Measurements from ENCODE around the gene CLDN15. TPM values are rescaled to one million over a fixed set of nuclear protein-coding genes. Genes with fewer than 3 reads are reported as not detected.

Gene CLDN15
- total RNA-seq, 1 donor from 2014 or later = 8.6 TPM

DNA sequence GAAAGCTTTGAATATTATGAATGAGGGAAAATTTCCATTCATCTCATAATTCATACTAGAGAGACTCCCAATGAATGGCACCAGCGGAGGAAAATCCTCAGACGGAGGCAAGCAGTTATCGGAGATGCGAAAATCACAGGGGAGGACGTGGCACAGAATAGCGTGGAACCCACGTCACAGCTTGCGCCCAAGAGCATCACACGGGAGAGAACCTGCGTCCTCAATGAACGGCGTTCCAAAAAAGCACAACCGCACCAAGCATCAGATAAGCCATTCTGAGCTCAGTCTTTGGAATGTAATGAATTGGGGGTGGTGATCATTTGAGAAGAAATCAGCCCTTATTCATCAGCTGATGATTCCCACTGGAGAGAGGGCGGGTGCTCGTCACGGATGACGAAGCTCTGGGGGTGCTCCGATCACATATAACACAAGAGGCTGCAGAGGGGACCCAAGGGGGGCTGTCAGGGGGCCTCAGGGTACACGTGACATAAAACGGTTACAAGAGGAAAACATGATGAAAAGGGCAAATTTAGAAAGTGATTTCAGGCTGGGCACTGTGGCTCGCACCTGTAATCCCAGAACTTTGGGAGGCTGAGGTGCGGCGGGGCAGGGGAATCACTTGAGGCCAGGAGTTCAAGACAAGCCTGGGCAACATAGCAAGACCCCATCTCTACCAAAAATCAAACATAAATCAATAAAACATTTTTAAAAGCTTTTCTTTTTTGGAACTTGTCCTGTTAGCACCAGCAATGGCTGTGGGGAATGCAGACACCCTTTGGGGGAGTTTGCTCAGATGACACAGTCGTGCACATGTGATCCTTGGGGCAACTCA lies 41.1 kb upstream of the CLDN15 start:
- intact Hi-C loops (cut with DNase I) = no loop called here
- Histone ChIP-seq H3K9me3 (no peaks in the 10 kb centered on the region), H3K27ac (no peak overlapping the region), H3K4me3 (no peak overlapping the region), H3K27me3 (no peaks in the 10 kb centered on the region), H3K4me1 (no peaks in the 10 kb centered on the region), H3K36me3 (no peaks in the 10 kb centered on the region)
- no peak for DNase-seq (ENCODE audit: extremely low spot score in 2 of 2)
- TF ChIP-seq POLR2AphosphoS5 (IDR thresholded peaks at IDR 0.05; ENCODE audit: insufficient read depth in 1 of 2, low read depth in 1 of 2) = no peak
- TF ChIP-seq POLR2A (IDR thresholded peaks at IDR 0.05) = no peak
- TF ChIP-seq, protein P1, sequence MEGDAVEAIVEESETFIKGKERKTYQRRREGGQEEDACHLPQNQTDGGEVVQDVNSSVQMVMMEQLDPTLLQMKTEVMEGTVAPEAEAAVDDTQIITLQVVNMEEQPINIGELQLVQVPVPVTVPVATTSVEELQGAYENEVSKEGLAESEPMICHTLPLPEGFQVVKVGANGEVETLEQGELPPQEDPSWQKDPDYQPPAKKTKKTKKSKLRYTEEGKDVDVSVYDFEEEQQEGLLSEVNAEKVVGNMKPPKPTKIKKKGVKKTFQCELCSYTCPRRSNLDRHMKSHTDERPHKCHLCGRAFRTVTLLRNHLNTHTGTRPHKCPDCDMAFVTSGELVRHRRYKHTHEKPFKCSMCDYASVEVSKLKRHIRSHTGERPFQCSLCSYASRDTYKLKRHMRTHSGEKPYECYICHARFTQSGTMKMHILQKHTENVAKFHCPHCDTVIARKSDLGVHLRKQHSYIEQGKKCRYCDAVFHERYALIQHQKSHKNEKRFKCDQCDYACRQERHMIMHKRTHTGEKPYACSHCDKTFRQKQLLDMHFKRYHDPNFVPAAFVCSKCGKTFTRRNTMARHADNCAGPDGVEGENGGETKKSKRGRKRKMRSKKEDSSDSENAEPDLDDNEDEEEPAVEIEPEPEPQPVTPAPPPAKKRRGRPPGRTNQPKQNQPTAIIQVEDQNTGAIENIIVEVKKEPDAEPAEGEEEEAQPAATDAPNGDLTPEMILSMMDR (IDR thresholded peaks at IDR 0.05) = no peak

DNA sequence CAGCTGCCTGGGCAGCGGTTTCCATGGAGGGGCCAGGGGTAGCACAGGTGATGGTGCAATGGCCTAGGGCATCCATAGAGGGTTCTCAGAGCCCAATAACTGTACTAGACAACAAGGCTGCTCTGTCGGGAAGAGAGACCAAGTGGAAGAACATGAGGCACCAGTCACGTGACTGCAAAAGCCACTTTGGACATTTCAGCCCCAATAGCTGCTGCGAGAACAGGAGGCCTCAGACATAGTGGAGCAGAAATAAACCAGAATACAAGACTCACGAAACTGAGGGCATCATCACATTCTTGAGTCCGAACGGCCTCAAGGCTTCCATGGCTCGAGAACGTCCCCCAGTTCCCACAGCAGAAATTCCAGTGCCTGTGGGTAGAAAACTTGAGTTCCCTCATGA lies 39.6 kb upstream of the CLDN15 start:
- Histone ChIP-seq H3K9me3 (no peaks in the 10 kb centered on the region), H3K4me3 (no peak overlapping the region), H3K27ac (no peak overlapping the region), H3K4me1 (no peaks in the 10 kb centered on the region), H3K36me3 (no peaks in the 10 kb centered on the region), H3K27me3 (no peaks in the 10 kb centered on the region)
- TF ChIP-seq POLR2A (IDR thresholded peaks at IDR 0.05) (no peak), POLR2AphosphoS5 (IDR thresholded peaks at IDR 0.05; ENCODE audit: insufficient read depth in 1 of 2, low read depth in 1 of 2) (no peak)
- TF ChIP-seq, protein P1 (IDR thresholded peaks at IDR 0.05) = no peak
- intact Hi-C loops (cut with DNase I) = no loop called here
- DNase-seq (ENCODE audit: extremely low spot score in 2 of 2) = no peak

DNA sequence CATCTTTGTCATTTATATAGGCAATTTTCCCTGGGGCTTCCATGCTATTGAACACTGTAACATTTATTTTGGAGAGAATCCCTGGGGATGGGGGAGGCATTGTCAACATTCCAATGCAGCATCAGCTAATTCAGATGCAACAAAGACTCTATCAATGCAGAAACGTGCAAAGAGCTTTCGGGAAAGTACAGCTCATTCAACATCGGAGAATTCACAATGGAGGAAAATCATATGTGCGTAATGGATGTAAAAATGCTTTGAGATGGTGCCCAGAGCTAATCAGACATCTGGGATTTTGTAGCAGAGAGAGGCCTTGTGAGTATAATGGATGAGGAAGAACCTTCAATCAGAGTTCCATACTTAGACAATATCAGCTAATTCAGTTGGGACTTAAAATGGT lies 35.6 kb upstream of the CLDN15 start:
- Histone ChIP-seq H3K9me3 (no peaks in the 10 kb centered on the region), H3K36me3 (no peaks in the 10 kb centered on the region), H3K4me3 (no peak overlapping the region), H3K4me1 (no peaks in the 10 kb centered on the region), H3K27me3 (no peaks in the 10 kb centered on the region), H3K27ac (no peak overlapping the region)
- intact Hi-C loops (cut with DNase I) = no loop called here
- DNase-seq (ENCODE audit: extremely low spot score in 2 of 2) = no peak
- TF ChIP-seq POLR2AphosphoS5 (IDR thresholded peaks at IDR 0.05; ENCODE audit: insufficient read depth in 1 of 2, low read depth in 1 of 2) (no peak), POLR2A (IDR thresholded peaks at IDR 0.05) (no peak)

DNA sequence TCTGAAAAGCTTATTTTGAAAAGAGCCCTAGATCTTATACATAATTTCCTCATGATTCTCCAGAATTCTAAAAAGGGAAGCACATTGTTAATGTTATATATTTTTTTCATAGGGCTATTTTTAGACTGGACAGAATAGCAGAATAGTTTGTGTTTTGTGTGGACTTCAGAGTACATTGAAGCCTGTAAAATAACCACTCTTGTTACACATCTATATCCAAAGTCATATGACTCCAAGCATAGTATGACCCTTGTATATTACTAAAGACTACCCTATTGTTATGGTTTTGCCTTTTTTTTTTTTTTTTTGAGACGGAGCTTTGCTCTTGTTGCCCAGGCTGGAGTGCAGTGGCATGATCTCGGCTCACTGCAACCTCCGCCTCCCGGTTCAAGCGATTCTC lies 33.4 kb upstream of the CLDN15 start:
- intact Hi-C loops (cut with DNase I) = no loop called here
- H3K4me1 ChIP-seq = no peaks in the 10 kb centered on the region
- no peak for DNase-seq (ENCODE audit: extremely low spot score in 2 of 2)
- H3K4me3 ChIP-seq = no peak overlapping the region
- H3K36me3 ChIP-seq = no peaks in the 10 kb centered on the region
- TF ChIP-seq POLR2AphosphoS5 (IDR thresholded peaks at IDR 0.05; ENCODE audit: insufficient read depth in 1 of 2, low read depth in 1 of 2) = no peak
- H3K9me3 ChIP-seq = no peaks in the 10 kb centered on the region
- H3K27me3 ChIP-seq = no peaks in the 10 kb centered on the region
- no peak overlapping the region for H3K27ac ChIP-seq

DNA sequence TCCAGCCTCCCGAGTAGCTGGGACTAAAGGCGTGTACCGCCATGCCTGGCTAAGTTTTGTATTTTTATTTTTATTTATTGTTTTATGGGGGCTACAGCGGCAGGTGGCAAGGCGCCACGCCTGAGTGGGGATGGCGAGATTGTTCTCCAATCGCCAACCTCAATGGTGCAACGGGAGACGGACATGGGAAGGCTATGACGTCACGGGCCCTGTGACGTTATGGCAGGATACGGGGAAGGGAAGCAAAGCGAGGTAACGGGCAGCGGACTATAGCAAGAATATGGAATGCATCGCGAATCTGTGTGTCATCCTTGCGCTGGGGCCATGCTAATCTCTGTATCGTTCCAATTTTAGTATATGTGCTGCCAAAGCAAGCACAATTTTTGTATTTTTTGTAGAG lies 32.1 kb upstream of the CLDN15 start:
- H3K27me3 ChIP-seq = no peaks in the 10 kb centered on the region
- H3K4me1 ChIP-seq = no peaks in the 10 kb centered on the region
- TF ChIP-seq POLR2AphosphoS5 (IDR thresholded peaks at IDR 0.05; ENCODE audit: insufficient read depth in 1 of 2, low read depth in 1 of 2) = no peak
- TF ChIP-seq, protein P1 (IDR thresholded peaks at IDR 0.05) = no peak
- no peak for TF ChIP-seq POLR2A (IDR thresholded peaks at IDR 0.05)
- no peak overlapping the region for H3K4me3 ChIP-seq
- DNase-seq (ENCODE audit: extremely low spot score in 2 of 2) = no peak
- no peak overlapping the region for H3K27ac ChIP-seq
- intact Hi-C loops (cut with DNase I) = no loop called here
- H3K9me3 ChIP-seq = no peaks in the 10 kb centered on the region
- no peaks in the 10 kb centered on the region for H3K36me3 ChIP-seq

Data from vagina (tissue), 2 donors.